Right lobe of liver (tissue), 6 donors: ENCODE results near the gene PDE10A. TPM values are rescaled to one million over a fixed set of nuclear protein-coding genes. Genes with fewer than 3 reads are reported as not detected.
"Not testable (repeated sequence)": the region's sequence is repeated elsewhere in the genome, so short reads cannot be mapped to it uniquely, and the experiment has no call there.

ENCODE experiments used
- ATAC-seq, 4 donors: fragments of 200-7000 bp; cut with Tn5 transposase; one replicate each; pipeline ENCODE4 v1.9.1; 2020; ENCODE audit warnings: mild to moderate bottlenecking in 4 of 4, moderate library complexity in 4 of 4
- DNase-seq, 3 donors: peaks; one replicate each; pipeline ENCODE4 v3.0.0-alpha.2; 2020
- H3K27ac ChIP-seq, 3 donors: fragments of 200-600 bp; one replicate each; pipeline ENCODE4 v1.8.0; 2022
- H3K27me3 ChIP-seq, 2 donors: fragments of 200-600 bp; one replicate each; pipeline ENCODE4 v1.8.0; 2022
- H3K36me3 ChIP-seq, 4 donors: fragments of 200-600 bp; sonication (generic) in 1 of 4; one replicate each; pipeline versions ENCODE4 v1.5.1 to v1.8.0; 2017 to 2022; ENCODE audit warnings: control low read depth in 1 of 4
- H3K4me1 ChIP-seq, 4 donors: fragments of 200-600 bp; sonication (generic) in 1 of 4; one replicate each; pipeline versions ENCODE4 v1.5.1 to v1.8.0; 2017 to 2022; ENCODE audit warnings: control low read depth in 1 of 4
- H3K4me3 ChIP-seq, 3 donors: fragments of 200-600 bp; one replicate each; pipeline ENCODE4 v1.8.0; 2022
- H3K9me3 ChIP-seq, 4 donors: fragments of 200-600 bp; sonication (generic) in 1 of 4; one replicate each; pipeline versions ENCODE4 v1.5.1 to v1.8.0; 2017 to 2022; ENCODE audit warnings: control low read depth in 1 of 4
- CTCF ChIP-seq, 4 donors: fragments of 200-600 bp in 3 of 4; fragments of 450-650 bp in 1 of 4; IDR thresholded peaks; one replicate each; pipeline versions ENCODE4 v1.5.1 to v1.8.0; 2016 to 2022; ENCODE audit warnings: antibody characterized with exemption in 4 of 4, mild to moderate bottlenecking in 2 of 4
- POLR2A ChIP-seq: fragments of 450-650 bp; IDR thresholded peaks from one replicate; pipeline ENCODE4 v1.6.1; 2017; ENCODE audit warnings: antibody characterized with exemption, mild to moderate bottlenecking
- WGBS: methylation state at CpG from one replicate; pipeline ENCODE4 v1.1.6; 2018; ENCODE audit warnings: low coverage, low lambda C conversion rate; ENCODE audit not compliant: insufficient coverage; ENCODE audit errors: missing lambda C conversion rate; 5-methylcytosine and 5-hydroxymethylcytosine counted together
- intact Hi-C, 2 donors: fragments of 100-400 bp; cut with DNase I; formaldehyde crosslinking; loops; one replicate each; pipeline versions ENCODE4 v1.11.2 to v1.14.1; 2022
- total RNA-seq, 6 experiments: library from RNA; depleted of rRNA in 2 of 6; stranded (reverse); fragments of >200 nt in 2 of 6; fragmentation: NEBNext Ultra II Directional in 3 of 6; extraction: Animal tissue kit (Norgen Biotek cat#: 25700) in 3 of 6; gene quantifications; one replicate each; pipeline versions ENCODE4 v1.1.0 to v1.2.4, GENCODE V29; 2016 to 2023
- donor health status: DM: no; HTN: yes; CAD: no.
- donor health status: DM: no; HTN: no; CAD: no.
- donor health status: DM: no; HTN: no; CAD: no.
- donor health status: DM: no; HTN: yes; CAD: no.
- donor health status: DM: no; HTN: yes; CAD: no.

Gene PDE10A
- total RNA-seq, 6 experiments from 2014 or later, result 0.48 to 1.5 (median 0.65) TPM

- 38% methylated on average over 6 of the region's 6 CpGs for WGBS
- Histone ChIP-seq H3K9me3 (no peaks in the 10 kb centered on the region), H3K27me3 (no peaks in the 10 kb centered on the region), H3K36me3 (no peaks in the 10 kb centered on the region), H3K27ac (no peak overlapping the region), H3K4me1 (no peaks in the 10 kb centered on the region), H3K4me3 (no peak overlapping the region)
- TF ChIP-seq POLR2A, result no peak
- no peak for TF ChIP-seq CTCF (IDR thresholded peaks at IDR 0.05)
- ATAC-seq (no peak), DNase-seq (no peak)
- intact Hi-C loops, result no loop called here
Measured at GRCh38 chr6:165515963-165516624, 146.9 kb downstream of the PDE10A start.

- intact Hi-C loops, result no loop called here
- Histone ChIP-seq H3K36me3 (no peaks in the 10 kb centered on the region), H3K4me1 (no peaks in the 10 kb centered on the region), H3K27me3 (no peaks in the 10 kb centered on the region), H3K9me3 (no peaks in the 10 kb centered on the region), H3K27ac (no peak overlapping the region), H3K4me3 (no peak overlapping the region)
- no peak for DNase-seq
- TF ChIP-seq POLR2A (no peak), CTCF (IDR thresholded peaks at IDR 0.05) (no peak)
- WGBS, result 79% methylated on average over 3 of the region's 4 CpGs
- ATAC-seq, result no peak
Measured at GRCh38 chr6:165514621-165515020, 148.4 kb downstream of the PDE10A start.

GRCh38 chr6:165511807-165512206, 151.2 kb downstream of the PDE10A start:
- Histone ChIP-seq H3K9me3 (no peaks in the 10 kb centered on the region), H3K36me3 (no peaks in the 10 kb centered on the region), H3K27me3 (no peaks in the 10 kb centered on the region), H3K27ac (no peak overlapping the region), H3K4me1 (no peaks in the 10 kb centered on the region), H3K4me3 (no peak overlapping the region)
- ATAC-seq (no peak), DNase-seq (no peak)
- intact Hi-C loops, result no loop called here
- no peak for TF ChIP-seq CTCF (IDR thresholded peaks at IDR 0.05)
- TF ChIP-seq POLR2A, result no peak

- Histone ChIP-seq H3K27ac (no peak overlapping the region), H3K4me3 (no peak overlapping the region), H3K9me3 (no peaks in the 10 kb centered on the region), H3K4me1 (no peaks in the 10 kb centered on the region), H3K36me3 (no peaks in the 10 kb centered on the region), H3K27me3 (no peaks in the 10 kb centered on the region)
- WGBS, result 36% methylated on average over 2 of the region's 2 CpGs
- no peak for TF ChIP-seq CTCF (IDR thresholded peaks at IDR 0.05)
- no peak for TF ChIP-seq POLR2A
- intact Hi-C loops, result no loop called here
- DNase-seq, result no peak
- no peak for ATAC-seq
Measured at GRCh38 chr6:165508321-165508869, 154.6 kb downstream of the PDE10A start.

GRCh38 chr6:165506657-165507056, 156.4 kb downstream of the PDE10A start:
- no peak overlapping the region for H3K27ac ChIP-seq
- no peak for DNase-seq
- H3K27me3 ChIP-seq, result no peaks in the 10 kb centered on the region
- no peaks in the 10 kb centered on the region for H3K9me3 ChIP-seq
- no peak for ATAC-seq
- no peaks in the 10 kb centered on the region for H3K36me3 ChIP-seq
- no peaks in the 10 kb centered on the region for H3K4me1 ChIP-seq
- no peak overlapping the region for H3K4me3 ChIP-seq
- no peak for TF ChIP-seq CTCF (IDR thresholded peaks at IDR 0.05)
- no peak for TF ChIP-seq POLR2A
- 61% methylated on average over 2 of the region's 2 CpGs for WGBS
- intact Hi-C loops, result no loop called here

- intact Hi-C loops, DNase-seq, ATAC-seq, H3K36me3 ChIP-seq, H3K4me3 ChIP-seq, H3K9me3 ChIP-seq, H3K27me3 ChIP-seq, H3K4me1 ChIP-seq, H3K27ac ChIP-seq: not testable (repeated sequence)
- WGBS, result 54% methylated on average over 6 of the region's 6 CpGs
Measured at GRCh38 chr6:165500214-165500907, 162.7 kb downstream of the PDE10A start.
